ENCODE results near the gene MFSD6. TPM values are rescaled to one million over a fixed set of nuclear protein-coding genes. Genes with fewer than 3 reads are reported as not detected.

The MFSD6 gene
- total RNA-seq, 4 donors from 2014 or later, result 40.4 to 184 (median 119) TPM

- TF ChIP-seq CTCF (IDR thresholded peaks at IDR 0.05), result no peak
- TF ChIP-seq POLR2A (IDR thresholded peaks at IDR 0.05), result no peak
- H3K4me3 ChIP-seq, result no peak overlapping the region
- H3K4me1 ChIP-seq, result no peaks in the 10 kb centered on the region
- no peaks in the 10 kb centered on the region for H3K9me3 ChIP-seq
- DNase-seq, result no peak
- no peaks in the 10 kb centered on the region for H3K27me3 ChIP-seq
- no peak overlapping the region for H3K27ac ChIP-seq
- no peaks in the 10 kb centered on the region for H3K36me3 ChIP-seq
Measured at GRCh38 chr2:190458352-190459107, 50.4 kb downstream of the MFSD6 start.

- peaks cover 0 to 5% (median 0%) of the 10 kb centered on the region in 4 donors for H3K4me1 ChIP-seq
- H3K9me3 ChIP-seq, result no peaks in the 10 kb centered on the region
- H3K36me3 ChIP-seq, result no peaks in the 10 kb centered on the region
- TF ChIP-seq CTCF (IDR thresholded peaks at IDR 0.05), result no peak
- no peak for TF ChIP-seq POLR2A (IDR thresholded peaks at IDR 0.05)
- no peak overlapping the region for H3K27ac ChIP-seq
- H3K4me3 ChIP-seq, result no peak overlapping the region
- DNase-seq, result no peak
- H3K27me3 ChIP-seq, result no peaks in the 10 kb centered on the region
Measured at GRCh38 chr2:190459881-190460280, 51.7 kb downstream of the MFSD6 start.

- no peaks in the 10 kb centered on the region for H3K27me3 ChIP-seq
- H3K27ac ChIP-seq, result no peak overlapping the region
- no peak for DNase-seq
- H3K4me3 ChIP-seq, result no peak overlapping the region
- peaks cover 0 to 5% (median 0%) of the 10 kb centered on the region in 4 donors for H3K4me1 ChIP-seq
- H3K36me3 ChIP-seq, result no peaks in the 10 kb centered on the region
- H3K9me3 ChIP-seq, result no peaks in the 10 kb centered on the region
- TF ChIP-seq POLR2A (IDR thresholded peaks at IDR 0.05) (no peak), CTCF (IDR thresholded peaks at IDR 0.05) (no peak)
Measured at GRCh38 chr2:190460487-190460886, 52.3 kb downstream of the MFSD6 start.

GRCh38 chr2:190462181-190462580 lies 54.0 kb downstream of the MFSD6 start:
- TF ChIP-seq CTCF (IDR thresholded peaks at IDR 0.05), result no peak
- no peak for TF ChIP-seq POLR2A (IDR thresholded peaks at IDR 0.05)
- no peak for DNase-seq

GRCh38 chr2:190462611-190463010 lies 54.5 kb downstream of the MFSD6 start:
- Histone ChIP-seq H3K27ac (no peak overlapping the region), H3K27me3 (no peaks in the 10 kb centered on the region), H3K4me3 (no peak overlapping the region), H3K4me1 (peaks cover 0 to 6% (median 0%) of the 10 kb centered on the region in 4 donors), H3K36me3 (no peaks in the 10 kb centered on the region), H3K9me3 (no peaks in the 10 kb centered on the region)
- TF ChIP-seq CTCF (IDR thresholded peaks at IDR 0.05) (no peak), POLR2A (IDR thresholded peaks at IDR 0.05) (no peak)
- no peak for DNase-seq

More at GRCh38 chr2:190462181-190462580, 54.0 kb downstream of the MFSD6 start:
- Histone ChIP-seq H3K4me3 (no peak overlapping the region), H3K4me1 (peaks cover 0 to 5% (median 0%) of the 10 kb centered on the region in 4 donors), H3K36me3 (no peaks in the 10 kb centered on the region), H3K9me3 (no peaks in the 10 kb centered on the region), H3K27ac (no peak overlapping the region), H3K27me3 (no peaks in the 10 kb centered on the region)

All from Peyer's patch (tissue), 4 donors.